ENCODE data around the gene HOXA6. TPM values are rescaled to one million over a fixed set of nuclear protein-coding genes. Genes with fewer than 3 reads are reported as not detected.

Gene HOXA6
- total RNA-seq, 1 donor from 2014 or later, result not detected

GRCh38 chr7:27099453-27100370 is 47.9 kb downstream of the HOXA6 start:
- DNase-seq (ENCODE audit: low spot score), result no peak
- Histone ChIP-seq H3K36me3 (no peaks in the 10 kb centered on the region), H3K4me1 (peaks cover 11% of the 10 kb centered on the region), H3F3A (ENCODE audit: low read depth) (peaks cover 27% of the 10 kb centered on the region), H3K9me3 (ENCODE audit: low read depth) (no peaks in the 10 kb centered on the region), H3K4me2 (no peak overlapping the region), H3K79me2 (ENCODE audit: low read depth) (no peaks in the 10 kb centered on the region), H3K27me3 (peaks cover 100% of the 10 kb centered on the region), H3K27ac (no peak overlapping the region), H2AFZ (replicated peaks) (no peak overlapping the region), H4K20me1 (ENCODE audit: low read depth) (peaks cover 100% of the 10 kb centered on the region), H3K9ac (no peak overlapping the region), H3K4me3 (no peak overlapping the region)
- H3K4me1 Mint-ChIP-seq, result peaks cover 10% of the 10 kb centered on the region
- no peak overlapping the region for H3K27ac Mint-ChIP-seq
- TF ChIP-seq EZH2phosphoT487 (IDR thresholded peaks at IDR 0.05), result peak; percentile 12
- TF ChIP-seq CTCF (IDR thresholded peaks at IDR 0.05), result no peak
- peak; percentile 4 for TF ChIP-seq EZH2 (IDR thresholded peaks at IDR 0.05)
- H3K9me3 Mint-ChIP-seq, result peaks cover 8% of the 10 kb centered on the region
- peaks cover 94% of the 10 kb centered on the region for H3K27me3 Mint-ChIP-seq (ENCODE audit: insufficient read depth, low read depth)
- H3K4me3 Mint-ChIP-seq, result no peak overlapping the region
- no peaks in the 10 kb centered on the region for H3K36me3 Mint-ChIP-seq

- peaks cover 100% of the 10 kb centered on the region for H3K27me3 ChIP-seq
- H2AFZ ChIP-seq (replicated peaks), result no peak overlapping the region
- H3K27ac ChIP-seq, result no peak overlapping the region
- peaks cover 100% of the 10 kb centered on the region for H4K20me1 ChIP-seq (ENCODE audit: low read depth)
- peaks cover 94% of the 10 kb centered on the region for H3K27me3 Mint-ChIP-seq (ENCODE audit: insufficient read depth, low read depth)
- H3K9ac ChIP-seq, result no peak overlapping the region
- no peak overlapping the region for H3K4me3 ChIP-seq
- peaks cover 11% of the 10 kb centered on the region for H3K9me3 Mint-ChIP-seq
- no peaks in the 10 kb centered on the region for H3K36me3 Mint-ChIP-seq
- no peak overlapping the region for H3K4me2 ChIP-seq
- H3K79me2 ChIP-seq (ENCODE audit: low read depth), result no peaks in the 10 kb centered on the region
- H3K4me3 Mint-ChIP-seq, result no peak overlapping the region
- peaks cover 11% of the 10 kb centered on the region for H3K4me1 ChIP-seq
- peak; percentile 68 for DNase-seq (ENCODE audit: low spot score)
- TF ChIP-seq EZH2phosphoT487 (IDR thresholded peaks at IDR 0.05) (peak; percentile 97), EZH2 (IDR thresholded peaks at IDR 0.05) (peak; percentile 99), CTCF (IDR thresholded peaks at IDR 0.05) (no peak)
- no peaks in the 10 kb centered on the region for H3K9me3 ChIP-seq (ENCODE audit: low read depth)
- peaks cover 27% of the 10 kb centered on the region for H3F3A ChIP-seq (ENCODE audit: low read depth)
- no peaks in the 10 kb centered on the region for H3K36me3 ChIP-seq
- H3K27ac Mint-ChIP-seq, result no peak overlapping the region
- H3K4me1 Mint-ChIP-seq, result peaks cover 10% of the 10 kb centered on the region
Measured at GRCh38 chr7:27098578-27099451, 48.8 kb downstream of the HOXA6 start.

- H3K9me3 Mint-ChIP-seq, result peaks cover 12% of the 10 kb centered on the region
- H3K27ac Mint-ChIP-seq, result no peak overlapping the region
- H4K20me1 ChIP-seq (ENCODE audit: low read depth), result peaks cover 100% of the 10 kb centered on the region
- TF ChIP-seq EZH2phosphoT487 (IDR thresholded peaks at IDR 0.05) (peak; percentile 35), CTCF (IDR thresholded peaks at IDR 0.05) (no peak)
- no peaks in the 10 kb centered on the region for H3K9me3 ChIP-seq (ENCODE audit: low read depth)
- H3K27me3 ChIP-seq, result peaks cover 100% of the 10 kb centered on the region
- no peaks in the 10 kb centered on the region for H3K36me3 Mint-ChIP-seq
- no peak overlapping the region for H3K4me3 ChIP-seq
- no peak overlapping the region for H3K4me2 ChIP-seq
- H3K4me1 Mint-ChIP-seq, result peaks cover 10% of the 10 kb centered on the region
- DNase-seq (ENCODE audit: low spot score), result peak; percentile 73
- H3K9ac ChIP-seq, result no peak overlapping the region
- H3F3A ChIP-seq (ENCODE audit: low read depth), result peaks cover 27% of the 10 kb centered on the region
- H3K36me3 ChIP-seq, result no peaks in the 10 kb centered on the region
- H3K27me3 Mint-ChIP-seq (ENCODE audit: insufficient read depth, low read depth), result peaks cover 94% of the 10 kb centered on the region
- no peak overlapping the region for H2AFZ ChIP-seq (replicated peaks)
- H3K4me3 Mint-ChIP-seq, result peak overlapping the region; percentile 60
- no peak overlapping the region for H3K27ac ChIP-seq
- peaks cover 11% of the 10 kb centered on the region for H3K4me1 ChIP-seq
- no peaks in the 10 kb centered on the region for H3K79me2 ChIP-seq (ENCODE audit: low read depth)
Measured at GRCh38 chr7:27097686-27098577, 49.6 kb downstream of the HOXA6 start.

Data from neural progenitor cell (in vitro differentiated cells).